OCI-LY3 (cell line): ENCODE measurements around the gene APOL5.

ENCODE experiments used
- CTCF ChIP-seq: fragments of 200-600, 300-600 bp; sonication (generic); IDR thresholded peaks from 2 replicates; pipeline ENCODE4 v1.5.1; 2014; ENCODE audit warnings: antibody characterized with exemption, low read length, low read depth
- EZH2phosphoT487 ChIP-seq: fragments of 200-600 bp; shearing (Covaris generic); IDR thresholded peaks from 2 replicates; pipeline ENCODE4 v1.6.1; 2018; ENCODE audit warnings: antibody characterized with exemption, mixed run types, low read depth

- TF ChIP-seq CTCF, result no peak
- TF ChIP-seq EZH2phosphoT487, result no peak
These were observed 38.8 kb upstream of the APOL5 start for GRCh38 chr22:35678836-35679235.
